BLaER1 treated with 17β-estradiol and CSF1 and Interleukin-3, amounts not matched to agents 10 nM and 100 nM (cell line): ENCODE measurements around the gene XAF1.

Experiments used
- H3K27ac ChIP-seq, 11 experiments: shearing (Covaris generic); formaldehyde crosslinking; 2 replicates each; pipeline ENCODE4 v1.8.1; 2022
- H3K27me3 ChIP-seq, 11 experiments: shearing (Covaris generic); formaldehyde crosslinking; 2 replicates each; pipeline ENCODE4 v1.8.1; 2022
- H3K36me3 ChIP-seq, 11 experiments: shearing (Covaris generic); formaldehyde crosslinking; 2 replicates each; pipeline ENCODE4 v1.8.1; 2022
- H3K4me1 ChIP-seq, 10 experiments: shearing (Covaris generic); formaldehyde crosslinking; 2 replicates each; pipeline ENCODE4 v1.8.1; 2022
- H3K4me2 ChIP-seq, 11 experiments: shearing (Covaris generic); formaldehyde crosslinking; 2 replicates each; pipeline ENCODE4 v1.8.1; 2022
- H3K4me3 ChIP-seq, 10 experiments: shearing (Covaris generic); formaldehyde crosslinking; 2 replicates each; pipeline ENCODE4 v1.8.1; 2022
- H3K9ac ChIP-seq, 11 experiments: shearing (Covaris generic); formaldehyde crosslinking; 2 replicates each; pipeline ENCODE4 v1.8.1; 2022
- H3K9me3 ChIP-seq, 11 experiments: shearing (Covaris generic); formaldehyde crosslinking; replicated peaks in 1 of 11; 2 replicates each; pipeline ENCODE4 v1.8.1; 2022
- H4K20me1 ChIP-seq, 11 experiments: shearing (Covaris generic); formaldehyde crosslinking; 2 replicates each; pipeline ENCODE4 v1.8.1; 2022
- Cebpa-rat ChIP-seq, 11 experiments: shearing (Covaris generic); IDR thresholded peaks; 2 replicates each; pipeline ENCODE4 v1.8.1; 2022

XAF1 gene, protein sequence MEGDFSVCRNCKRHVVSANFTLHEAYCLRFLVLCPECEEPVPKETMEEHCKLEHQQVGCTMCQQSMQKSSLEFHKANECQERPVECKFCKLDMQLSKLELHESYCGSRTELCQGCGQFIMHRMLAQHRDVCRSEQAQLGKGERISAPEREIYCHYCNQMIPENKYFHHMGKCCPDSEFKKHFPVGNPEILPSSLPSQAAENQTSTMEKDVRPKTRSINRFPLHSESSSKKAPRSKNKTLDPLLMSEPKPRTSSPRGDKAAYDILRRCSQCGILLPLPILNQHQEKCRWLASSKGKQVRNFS

DNA sequence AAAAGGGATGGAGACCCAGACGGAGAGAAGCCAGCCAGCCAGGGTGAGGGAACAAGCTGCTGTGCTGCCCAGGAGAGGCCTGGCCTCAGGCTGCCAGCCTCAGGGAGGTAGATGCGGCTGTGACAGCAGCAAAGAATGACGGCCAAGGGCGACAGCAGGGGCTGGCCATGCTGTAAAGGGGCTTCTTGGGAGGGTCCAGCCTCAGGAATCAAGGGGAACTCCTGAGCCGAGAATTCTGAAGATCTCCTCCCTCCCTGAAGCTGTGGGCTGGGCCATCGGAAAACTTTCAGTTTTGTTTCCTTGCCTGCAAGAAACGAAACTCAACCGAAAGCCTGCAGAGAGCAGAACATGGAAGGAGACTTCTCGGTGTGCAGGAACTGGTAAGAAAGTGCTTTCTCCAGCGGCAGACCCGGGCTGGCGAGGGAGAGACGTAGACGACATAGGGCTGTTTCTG lies at the start of gene XAF1:
Gene XAF1 (plus strand): TSS at position 316 of the 454 bp plus-strand sequence. CDS start 33 bp downstream, at position 349.
- Histone ChIP-seq H4K20me1 (peaks cover 0 to 12% (median 0%) of the 10 kb centered on the region in 11 experiments; a peak in 2 of 22 replicates), H3K27me3 (no peaks in the 10 kb centered on the region), H3K4me3 (peak within 1 kb of the TSS; percentile 68 to 80 (median 72)), H3K27ac (peak within 1 kb of the TSS; percentile 64 to 84 (median 78)), H3K4me1 (peaks cover 50 to 67% (median 64%) of the 10 kb centered on the region in 10 experiments), H3K36me3 (peaks cover 21 to 32% (median 28%) of the 10 kb centered on the region in 11 experiments; a peak in 21 of 22 replicates), H3K9me3 (no peaks in the 10 kb centered on the region), H3K4me2 (peak within 1 kb of the TSS; percentile 87 to 99 (median 95)), H3K9ac (peak within 1 kb of the TSS; percentile 72 to 81 (median 79))
- TF ChIP-seq Cebpa-rat (IDR thresholded peaks at IDR 0.05): no peak

DNA sequence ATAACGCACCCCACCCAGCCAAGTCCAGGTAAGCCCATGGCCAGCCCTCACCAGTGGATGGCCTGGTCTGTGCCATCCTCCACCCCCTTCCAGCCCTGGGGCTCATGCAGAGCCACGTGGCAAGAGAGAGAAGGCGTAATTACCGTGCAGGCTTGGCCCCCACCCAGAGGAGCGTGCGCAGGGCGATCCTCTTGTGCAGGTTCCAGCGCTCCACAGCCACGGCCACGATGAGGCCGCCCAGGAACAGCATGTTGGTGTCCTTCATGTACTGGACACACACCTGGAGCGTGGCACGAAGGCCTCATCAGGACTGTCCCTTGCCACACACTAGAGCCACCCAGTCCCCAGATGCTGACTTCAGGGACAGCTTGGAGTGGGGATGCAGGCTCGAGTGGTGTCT lies 49.3 kb upstream of the XAF1 start:
- Histone ChIP-seq H3K9ac (no peak overlapping the region), H4K20me1 (no peaks in the 10 kb centered on the region; a peak in 1 of 22 replicates), H3K27me3 (peaks cover 0 to 4% (median 0%) of the 10 kb centered on the region in 11 experiments; a peak in 3 of 22 replicates), H3K27ac (no peak overlapping the region), H3K36me3 (no peaks in the 10 kb centered on the region), H3K4me1 (peaks cover under 1 to 7% (median 5%) of the 10 kb centered on the region in 10 experiments; a peak in 14 of 20 replicates), H3K4me3 (no peak overlapping the region), H3K9me3 (no peaks in the 10 kb centered on the region), H3K4me2 (no peak overlapping the region)
- no peak for TF ChIP-seq Cebpa-rat (IDR thresholded peaks at IDR 0.05)

DNA sequence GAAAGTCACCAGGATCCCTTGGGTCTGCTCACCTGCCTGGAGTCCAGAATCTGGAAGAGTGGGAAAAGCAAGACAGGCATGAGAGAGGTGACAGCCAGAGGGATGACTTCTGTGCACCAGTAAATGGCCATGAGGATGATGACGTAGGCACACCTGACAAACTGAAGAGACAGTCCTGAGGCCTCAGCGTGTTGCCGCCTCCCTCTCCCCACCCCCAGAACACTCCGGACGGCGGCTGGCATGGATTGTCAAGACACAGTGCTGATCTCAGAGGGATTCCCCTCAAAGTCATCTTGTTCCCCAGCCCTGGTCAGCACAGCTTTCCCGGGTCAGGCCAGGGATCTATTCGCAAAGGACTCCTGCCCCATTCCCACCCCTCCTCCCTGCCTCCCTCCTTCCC lies 48.9 kb upstream of the XAF1 start:
- no peak overlapping the region for H3K27ac ChIP-seq

DNA sequence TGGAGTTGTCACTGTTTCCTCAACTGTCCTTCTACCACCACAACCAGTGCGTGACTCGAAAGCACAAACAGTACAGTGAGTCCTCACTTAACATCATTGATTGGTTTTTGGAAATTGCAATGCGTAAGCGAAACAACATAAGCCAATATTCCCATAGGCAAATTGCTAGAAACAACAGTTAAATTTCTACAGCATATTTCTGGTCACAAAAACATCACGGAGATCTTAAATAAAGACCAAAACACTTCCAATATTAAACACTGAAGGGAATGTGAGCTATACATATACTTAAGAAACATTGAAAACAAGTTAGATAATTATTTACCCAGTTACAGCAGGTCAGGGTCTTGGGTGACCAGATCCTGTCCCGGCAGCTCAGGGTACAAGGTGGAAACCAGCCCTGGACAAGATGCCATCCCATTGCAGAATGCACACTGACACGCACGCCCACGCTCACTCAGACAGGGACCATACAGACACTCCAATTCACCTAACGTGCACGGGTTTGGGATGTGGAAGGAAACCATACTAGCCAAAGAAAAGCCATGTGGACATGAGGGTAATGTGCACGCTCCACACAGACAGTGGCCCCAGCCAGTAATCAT lies 47.4 kb upstream of the XAF1 start:
- no peaks in the 10 kb centered on the region for H3K36me3 ChIP-seq
- peaks cover 0 to under 1% (median 0%) of the 10 kb centered on the region in 11 experiments; a peak in 1 of 22 replicates for H3K9me3 ChIP-seq
- peaks cover 0 to 14% (median 0%) of the 10 kb centered on the region in 11 experiments; a peak in 4 of 22 replicates for H4K20me1 ChIP-seq
- H3K4me2 ChIP-seq: no peak overlapping the region
- no peak overlapping the region for H3K9ac ChIP-seq
- no peak for TF ChIP-seq Cebpa-rat (IDR thresholded peaks at IDR 0.05)
- H3K4me1 ChIP-seq: peaks cover 20 to 27% (median 24%) of the 10 kb centered on the region in 10 experiments
- H3K27me3 ChIP-seq: peaks cover 16 to 23% (median 18%) of the 10 kb centered on the region in 11 experiments
- H3K27ac ChIP-seq: no peak overlapping the region
- H3K4me3 ChIP-seq: no peak overlapping the region

More for the DNA sequence above, 48.9 kb upstream of the XAF1 start:
- no peak overlapping the region for H3K9ac ChIP-seq
- peaks cover 5 to 12% (median 10%) of the 10 kb centered on the region in 10 experiments; a peak in 19 of 20 replicates for H3K4me1 ChIP-seq
- peaks cover 0 to under 1% (median 0%) of the 10 kb centered on the region in 11 experiments; a peak in 1 of 22 replicates for H4K20me1 ChIP-seq
- no peak overlapping the region for H3K4me3 ChIP-seq
- H3K27me3 ChIP-seq: peaks cover 1 to 9% (median 3%) of the 10 kb centered on the region in 11 experiments; a peak in 21 of 22 replicates
- no peaks in the 10 kb centered on the region for H3K36me3 ChIP-seq
- H3K9me3 ChIP-seq: no peaks in the 10 kb centered on the region
- TF ChIP-seq Cebpa-rat (IDR thresholded peaks at IDR 0.05): no peak
- H3K4me2 ChIP-seq: no peak overlapping the region

DNA sequence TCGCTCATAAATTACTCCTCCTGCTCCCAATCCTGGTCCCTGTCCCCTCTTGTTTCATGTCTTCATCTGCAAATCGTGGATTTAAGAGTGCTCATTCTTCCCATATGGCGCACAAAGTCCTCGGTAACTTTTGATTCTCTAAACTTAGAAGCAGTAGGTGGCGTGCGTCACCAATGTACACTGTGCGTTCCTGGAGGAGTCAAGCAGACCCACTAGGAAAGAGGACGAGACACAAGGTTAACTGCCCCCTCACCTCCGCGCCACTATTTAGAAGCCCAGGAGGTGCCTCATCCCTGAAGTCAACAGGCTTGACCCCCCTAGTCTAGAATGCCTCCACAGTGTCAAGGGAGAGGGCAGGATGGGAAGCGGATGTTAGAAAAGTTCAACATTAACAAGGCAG lies 45.5 kb upstream of the XAF1 start:
- Histone ChIP-seq H3K9me3 (peaks cover 7 to 17% (median 11%) of the 10 kb centered on the region in 11 experiments; a peak in 14 of 22 replicates), H3K27me3 (peaks cover 25 to 32% (median 27%) of the 10 kb centered on the region in 11 experiments), H3K27ac (no peak overlapping the region), H3K4me3 (no peak overlapping the region), H4K20me1 (peaks cover 0 to 14% (median 0%) of the 10 kb centered on the region in 11 experiments; a peak in 4 of 22 replicates), H3K4me1 (peaks cover 20 to 31% (median 25%) of the 10 kb centered on the region in 10 experiments), H3K36me3 (no peaks in the 10 kb centered on the region), H3K4me2 (no peak overlapping the region), H3K9ac (no peak overlapping the region)
- no peak for TF ChIP-seq Cebpa-rat (IDR thresholded peaks at IDR 0.05)

DNA sequence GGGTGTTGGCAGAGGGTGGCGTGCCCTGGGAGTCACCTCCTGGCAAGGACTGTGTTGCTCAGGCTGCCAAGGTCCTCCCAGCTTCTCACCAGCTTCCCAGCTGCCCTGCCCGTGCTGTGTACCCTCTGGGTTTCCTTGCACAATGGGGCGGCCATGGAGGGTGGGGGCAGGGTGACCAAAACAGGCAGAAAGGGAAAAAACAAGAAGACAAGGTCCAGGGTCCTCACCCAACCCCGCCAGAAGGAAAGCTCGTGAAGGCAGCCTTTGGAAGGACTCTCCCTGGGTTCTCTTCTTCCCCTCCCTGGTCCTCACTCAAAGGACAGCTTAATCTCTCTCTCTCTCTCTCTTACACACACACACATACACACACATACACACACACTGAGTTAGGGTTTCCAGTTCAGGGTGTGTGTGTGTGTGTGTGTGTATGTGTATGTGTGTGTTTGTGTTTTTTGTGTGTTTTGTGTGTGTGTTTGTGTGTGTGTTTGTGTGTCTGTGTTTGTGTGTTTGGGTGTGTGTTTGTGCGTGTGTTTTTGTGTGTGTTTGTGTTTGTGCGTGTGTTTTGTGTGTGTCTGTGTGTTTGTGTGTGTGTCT lies 44.7 kb upstream of the XAF1 start:
- Histone ChIP-seq H3K36me3 (no peaks in the 10 kb centered on the region), H3K4me3 (no peak overlapping the region), H3K27ac (peak overlapping the region in 2 of 11 experiments; percentile 18 to 26; a peak in 2 of 22 replicates), H3K9ac (no peak overlapping the region), H4K20me1 (peaks cover 0 to 14% (median 0%) of the 10 kb centered on the region in 11 experiments; a peak in 4 of 22 replicates), H3K4me2 (peak overlapping the region in 9 of 11 experiments; percentile 52 to 92 (median 85); a peak in 16 of 22 replicates), H3K4me1 (peaks cover 20 to 31% (median 25%) of the 10 kb centered on the region in 10 experiments), H3K27me3 (peaks cover 25 to 32% (median 27%) of the 10 kb centered on the region in 11 experiments), H3K9me3 (peaks cover 8 to 17% (median 11%) of the 10 kb centered on the region in 11 experiments; a peak in 14 of 22 replicates)
- TF ChIP-seq Cebpa-rat (IDR thresholded peaks at IDR 0.05): no peak

DNA sequence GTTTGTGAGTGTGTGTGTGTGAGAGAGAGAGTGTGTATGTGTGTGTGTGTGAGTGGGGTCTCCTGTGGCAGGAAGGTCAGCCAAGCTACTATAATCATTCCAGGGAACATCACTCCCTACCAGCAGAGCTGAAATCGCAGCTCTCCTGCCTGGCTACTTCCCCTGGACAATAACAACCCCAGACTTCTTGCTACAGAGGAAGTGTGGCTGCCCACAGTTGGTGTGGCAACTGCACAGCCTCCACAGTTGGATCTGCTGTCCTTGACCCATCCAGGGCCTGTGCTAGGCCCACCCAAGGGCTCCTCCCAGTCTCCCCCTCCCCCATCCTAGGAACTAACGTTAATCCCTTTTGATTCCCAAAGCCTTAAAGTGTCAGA lies 44.2 kb upstream of the XAF1 start:
- H3K36me3 ChIP-seq: no peaks in the 10 kb centered on the region
- peak overlapping the region; percentile 52 to 92 (median 86) for H3K4me2 ChIP-seq
- no peak overlapping the region for H3K4me3 ChIP-seq
- H3K27me3 ChIP-seq: peaks cover 25 to 32% (median 27%) of the 10 kb centered on the region in 11 experiments
- no peak overlapping the region for H3K9ac ChIP-seq
- peaks cover 0 to 14% (median 0%) of the 10 kb centered on the region in 11 experiments; a peak in 4 of 22 replicates for H4K20me1 ChIP-seq
- peaks cover 20 to 31% (median 25%) of the 10 kb centered on the region in 10 experiments for H3K4me1 ChIP-seq
- H3K9me3 ChIP-seq: peaks cover 8 to 21% (median 13%) of the 10 kb centered on the region in 11 experiments; a peak in 16 of 22 replicates
- TF ChIP-seq Cebpa-rat (IDR thresholded peaks at IDR 0.05): no peak
- H3K27ac ChIP-seq: peak overlapping the region in 2 of 11 experiments; percentile 18 to 26; a peak in 2 of 22 replicates

DNA sequence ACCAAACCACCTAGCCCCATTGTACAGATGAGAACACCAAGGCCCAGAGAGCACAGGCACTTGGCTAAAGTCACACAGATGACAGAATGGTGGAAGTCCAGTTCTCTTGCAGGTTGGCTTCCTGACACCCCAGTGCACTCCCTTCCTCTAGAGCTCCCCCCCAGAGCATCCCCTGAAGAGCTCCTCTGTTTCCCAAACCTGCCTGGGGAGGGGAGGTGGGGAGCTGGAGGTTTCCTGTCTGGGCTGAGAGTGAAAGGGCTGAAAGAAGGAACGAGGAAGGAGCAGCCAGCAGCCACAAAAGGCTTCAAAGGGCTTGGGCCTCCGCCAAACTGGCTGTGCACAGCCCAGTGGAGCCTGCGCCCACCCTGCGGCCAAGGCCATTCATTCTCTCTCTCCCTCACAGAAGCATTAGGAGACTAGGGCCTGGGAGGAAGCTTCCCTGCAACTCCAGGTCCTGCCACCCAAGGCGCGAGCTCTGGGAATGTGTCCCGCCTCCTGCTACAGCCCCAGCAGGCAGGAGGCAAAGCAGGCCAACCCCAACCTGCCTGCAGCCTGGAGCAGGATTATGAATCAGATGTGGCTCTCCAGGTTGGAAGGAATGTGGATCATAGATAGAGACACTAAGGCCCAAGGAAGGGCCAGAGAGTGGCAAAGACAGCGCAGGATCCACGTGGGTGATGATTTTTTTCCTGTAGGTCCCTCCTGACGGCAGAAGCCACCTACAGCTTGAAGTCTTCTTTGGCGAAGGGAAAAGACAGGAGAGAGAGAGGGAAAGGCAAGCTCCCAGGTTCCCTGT lies 43.6 kb upstream of the XAF1 start:
- no peak overlapping the region for H3K9ac ChIP-seq
- peak overlapping the region in 4 of 10 experiments; percentile 37 to 56 (median 48); a peak in 3 of 20 replicates for H3K4me3 ChIP-seq
- peaks cover 25 to 32% (median 27%) of the 10 kb centered on the region in 11 experiments for H3K27me3 ChIP-seq
- H4K20me1 ChIP-seq: peaks cover 0 to 14% (median 0%) of the 10 kb centered on the region in 11 experiments; a peak in 4 of 22 replicates
- peak overlapping the region in 1 of 11 experiments; percentile 26; a peak in 1 of 22 replicates for H3K27ac ChIP-seq
- peaks cover 8 to 21% (median 13%) of the 10 kb centered on the region in 11 experiments; a peak in 16 of 22 replicates for H3K9me3 ChIP-seq
- H3K36me3 ChIP-seq: no peaks in the 10 kb centered on the region
- no peak for TF ChIP-seq Cebpa-rat (IDR thresholded peaks at IDR 0.05)
- H3K4me2 ChIP-seq: peak overlapping the region; percentile 76 to 92 (median 87)
- H3K4me1 ChIP-seq: peaks cover 20 to 31% (median 25%) of the 10 kb centered on the region in 10 experiments
